ENCODE data around the gene COL15A1.

- TF ChIP-seq, protein P1, sequence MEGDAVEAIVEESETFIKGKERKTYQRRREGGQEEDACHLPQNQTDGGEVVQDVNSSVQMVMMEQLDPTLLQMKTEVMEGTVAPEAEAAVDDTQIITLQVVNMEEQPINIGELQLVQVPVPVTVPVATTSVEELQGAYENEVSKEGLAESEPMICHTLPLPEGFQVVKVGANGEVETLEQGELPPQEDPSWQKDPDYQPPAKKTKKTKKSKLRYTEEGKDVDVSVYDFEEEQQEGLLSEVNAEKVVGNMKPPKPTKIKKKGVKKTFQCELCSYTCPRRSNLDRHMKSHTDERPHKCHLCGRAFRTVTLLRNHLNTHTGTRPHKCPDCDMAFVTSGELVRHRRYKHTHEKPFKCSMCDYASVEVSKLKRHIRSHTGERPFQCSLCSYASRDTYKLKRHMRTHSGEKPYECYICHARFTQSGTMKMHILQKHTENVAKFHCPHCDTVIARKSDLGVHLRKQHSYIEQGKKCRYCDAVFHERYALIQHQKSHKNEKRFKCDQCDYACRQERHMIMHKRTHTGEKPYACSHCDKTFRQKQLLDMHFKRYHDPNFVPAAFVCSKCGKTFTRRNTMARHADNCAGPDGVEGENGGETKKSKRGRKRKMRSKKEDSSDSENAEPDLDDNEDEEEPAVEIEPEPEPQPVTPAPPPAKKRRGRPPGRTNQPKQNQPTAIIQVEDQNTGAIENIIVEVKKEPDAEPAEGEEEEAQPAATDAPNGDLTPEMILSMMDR (IDR thresholded peaks at IDR 0.05; ENCODE audit: insufficient read depth, low read length), result no peak
- TF ChIP-seq POLR2AphosphoS5 (IDR thresholded peaks at IDR 0.05; ENCODE audit: low read depth), result peak; percentile 70
Measured at GRCh38 chr9:99057665-99058625, 114.2 kb downstream of the COL15A1 start.
